Measurements from ENCODE around the gene OR10G8.
"Not testable (repeated sequence)": the region's sequence is repeated elsewhere in the genome, so short reads cannot be mapped to it uniquely, and the experiment has no call there.

OR10G8 gene, protein sequence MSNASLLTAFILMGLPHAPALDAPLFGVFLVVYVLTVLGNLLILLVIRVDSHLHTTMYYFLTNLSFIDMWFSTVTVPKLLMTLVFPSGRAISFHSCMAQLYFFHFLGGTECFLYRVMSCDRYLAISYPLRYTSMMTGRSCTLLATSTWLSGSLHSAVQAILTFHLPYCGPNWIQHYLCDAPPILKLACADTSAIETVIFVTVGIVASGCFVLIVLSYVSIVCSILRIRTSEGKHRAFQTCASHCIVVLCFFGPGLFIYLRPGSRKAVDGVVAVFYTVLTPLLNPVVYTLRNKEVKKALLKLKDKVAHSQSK

DNA sequence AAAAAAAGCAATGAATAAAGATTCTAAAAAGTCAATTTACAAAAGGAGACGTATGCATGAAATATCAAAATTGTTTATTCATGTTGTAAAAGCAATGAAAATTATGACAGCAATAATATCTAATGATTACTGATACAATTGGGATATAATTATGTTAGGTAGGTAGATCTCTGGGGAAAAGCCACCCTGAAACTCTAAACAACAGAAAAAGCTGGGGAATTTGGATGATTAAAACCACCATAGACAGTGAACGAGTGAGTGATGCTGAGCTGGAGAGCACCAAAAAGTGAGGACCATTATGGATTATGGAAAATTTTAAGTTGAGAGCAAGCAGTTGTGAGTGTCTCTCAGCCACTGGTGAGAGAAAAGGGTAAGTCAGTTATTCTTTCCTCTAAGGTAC lies at the start of gene OR10G8:
Gene OR10G8 (plus strand): TSS at position 301 of the 400 bp plus-strand sequence. CDS start 2,825 bp downstream, outside the sequence.
- no peak for DNase-seq (ENCODE audit: low read depth in 2 of 2)

DNA sequence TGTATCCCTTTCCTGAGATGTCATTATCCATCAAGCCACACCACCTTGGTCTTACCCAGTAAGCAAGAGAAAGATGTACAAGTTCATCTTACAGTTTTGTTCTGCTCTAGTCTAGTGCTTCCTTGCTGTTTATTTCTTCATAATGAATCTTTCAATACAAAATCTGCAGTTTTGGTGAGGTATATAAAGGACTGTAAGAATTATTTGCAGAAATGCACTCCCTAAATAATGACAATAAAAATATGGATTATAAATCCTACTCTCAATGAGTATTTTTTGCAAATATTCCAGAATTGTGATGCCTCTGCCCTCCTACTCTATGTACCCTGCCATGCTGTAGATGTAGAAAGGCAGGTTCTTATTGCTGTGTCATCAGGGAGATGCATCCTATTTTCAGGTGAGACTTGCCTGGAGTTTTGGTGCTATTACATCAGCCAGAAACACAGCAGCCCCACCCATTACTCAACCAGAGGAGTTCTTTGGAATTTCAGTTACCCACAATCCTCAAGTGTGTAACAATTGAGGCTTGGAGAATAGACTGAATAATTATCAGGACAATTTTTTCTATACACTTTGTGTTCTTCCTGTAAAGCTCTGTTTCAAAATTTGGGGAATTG lies 48.8 kb upstream of the OR10G8 start, which contains the start of gene OR10S1:
Gene OR10S1 (minus strand): TSS at position 51 of the 617 bp plus-strand sequence. CDS start 117 bp downstream, outside the sequence.
- DNase-seq (ENCODE audit: low read depth in 2 of 2) = no peak

DNA sequence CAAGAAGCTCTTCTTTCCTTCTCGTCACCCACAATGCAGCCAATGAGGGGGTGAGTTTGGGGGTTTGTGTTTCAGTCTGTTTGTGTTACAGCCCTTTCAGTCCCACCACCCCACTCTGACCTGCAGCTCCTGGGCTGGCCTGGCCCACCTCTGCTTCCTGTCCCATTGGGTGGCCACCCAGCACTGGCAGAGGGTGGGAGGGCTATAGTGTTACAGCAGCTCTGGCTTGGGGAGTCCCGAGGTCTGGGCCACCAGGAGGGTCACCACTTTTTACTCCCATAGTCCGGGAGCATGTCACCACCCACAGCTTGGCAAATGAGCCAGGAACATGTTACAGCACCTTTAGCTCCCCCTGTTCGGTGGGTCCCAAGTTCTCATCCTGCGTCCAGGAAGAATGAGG lies 47.3 kb upstream of the OR10G8 start:
- DNase-seq (ENCODE audit: low read depth in 2 of 2) = no peak

DNA sequence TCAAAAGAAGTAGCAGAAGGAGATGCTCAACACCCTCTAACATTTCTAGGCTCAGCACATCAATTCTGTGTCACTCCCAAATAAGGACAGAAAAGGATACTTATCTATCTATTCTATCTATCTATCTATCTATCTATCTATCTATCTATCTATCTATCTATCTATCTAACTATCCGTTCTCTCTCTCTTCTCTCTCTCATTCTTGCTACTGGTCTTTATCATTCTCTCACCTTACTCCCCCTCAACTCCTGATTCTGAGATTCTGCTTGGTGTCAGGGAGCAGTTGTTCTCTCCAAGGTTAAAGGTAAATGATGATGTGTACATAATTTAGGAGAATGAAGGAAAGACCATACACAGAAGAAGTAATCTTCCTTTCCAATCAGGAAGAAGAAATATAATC lies 31.5 kb upstream of the OR10G8 start, which contains the start of gene OR10G6:
Gene OR10G6 (minus strand): TSS at position 43 of the 400 bp plus-strand sequence. CDS start 0 bp downstream, at position 43.
- DNase-seq (ENCODE audit: low read depth in 2 of 2) = no peak

DNA sequence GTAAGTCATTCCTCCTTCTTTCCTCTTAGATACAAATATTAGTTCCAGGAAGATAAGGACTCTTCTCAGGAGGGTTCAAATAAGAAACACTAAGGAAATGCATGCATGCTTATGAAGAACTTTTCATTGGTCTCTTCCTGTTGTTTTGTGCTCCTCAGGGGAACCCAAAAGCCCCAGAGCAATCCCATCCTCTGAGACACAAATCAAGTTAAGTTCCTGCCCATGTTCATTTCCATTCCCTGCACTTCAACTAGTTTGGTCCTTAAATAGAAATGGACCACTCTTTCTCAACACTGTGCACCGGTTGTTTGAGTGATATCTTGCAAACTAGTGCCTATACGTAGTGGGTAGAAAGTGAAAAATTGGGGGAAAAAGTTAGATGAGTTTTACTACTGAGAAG lies 13.9 kb upstream of the OR10G8 start, which contains the start of gene OR10G4:
Gene OR10G4 (plus strand): TSS at position 301 of the 400 bp plus-strand sequence. CDS start 2,578 bp downstream, outside the sequence.
- DNase-seq (ENCODE audit: low read depth in 2 of 2) = no peak

DNA sequence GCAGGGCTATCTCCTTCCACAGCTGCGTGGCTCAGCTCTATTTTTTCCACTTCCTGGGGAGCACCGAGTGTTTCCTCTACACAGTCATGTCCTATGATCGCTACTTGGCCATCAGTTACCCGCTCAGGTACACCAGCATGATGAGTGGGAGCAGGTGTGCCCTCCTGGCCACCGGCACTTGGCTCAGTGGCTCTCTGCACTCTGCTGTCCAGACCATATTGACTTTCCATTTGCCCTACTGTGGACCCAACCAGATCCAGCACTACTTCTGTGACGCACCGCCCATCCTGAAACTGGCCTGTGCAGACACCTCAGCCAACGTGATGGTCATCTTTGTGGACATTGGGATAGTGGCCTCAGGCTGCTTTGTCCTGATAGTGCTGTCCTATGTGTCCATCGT lies 10.8 kb upstream of the OR10G8 start:
- DNase-seq (ENCODE audit: low read depth in 2 of 2) = not testable (repeated sequence)

DNA sequence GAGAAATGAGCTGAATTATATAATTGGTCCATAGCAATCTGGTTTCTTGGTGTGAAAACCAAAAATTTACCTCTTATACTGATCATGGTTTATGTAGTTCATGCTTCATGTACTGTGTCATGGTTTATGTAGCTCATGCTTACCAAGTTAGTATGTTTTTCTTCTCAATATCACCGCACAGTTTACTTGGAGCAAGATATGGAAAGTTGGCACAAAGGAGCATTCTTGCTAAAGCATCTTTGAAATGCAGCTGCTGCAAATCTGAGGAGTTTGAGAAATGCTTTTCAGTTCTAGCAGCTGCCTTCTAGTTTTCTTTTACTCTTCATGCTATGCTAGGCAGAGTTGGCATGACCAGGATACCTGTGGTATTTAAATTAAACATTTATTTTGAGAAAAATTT lies 10.1 kb downstream of the OR10G8 start:
- DNase-seq (ENCODE audit: low read depth in 2 of 2) = no peak

DNA sequence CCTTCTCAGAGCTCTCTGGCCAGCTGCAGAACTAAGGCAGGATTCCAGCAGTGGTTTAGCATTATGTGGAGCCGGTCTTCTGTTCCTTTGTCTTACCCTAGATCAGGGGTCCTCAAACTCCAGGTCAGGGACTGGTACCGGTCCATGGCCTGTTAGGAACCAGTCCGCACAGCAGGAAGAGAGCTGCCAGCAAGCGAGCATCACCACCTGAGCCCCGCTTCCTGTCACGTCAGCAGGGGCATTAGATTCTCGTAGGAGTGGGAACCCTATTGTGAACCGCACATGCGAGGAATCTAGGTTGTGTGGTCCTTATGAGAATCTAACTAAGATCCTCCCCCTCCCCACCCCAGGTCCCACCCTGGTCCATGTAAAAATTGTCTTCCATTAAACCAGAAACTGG lies 13.0 kb downstream of the OR10G8 start:
- no peak for DNase-seq (ENCODE audit: low read depth in 2 of 2)

DNA sequence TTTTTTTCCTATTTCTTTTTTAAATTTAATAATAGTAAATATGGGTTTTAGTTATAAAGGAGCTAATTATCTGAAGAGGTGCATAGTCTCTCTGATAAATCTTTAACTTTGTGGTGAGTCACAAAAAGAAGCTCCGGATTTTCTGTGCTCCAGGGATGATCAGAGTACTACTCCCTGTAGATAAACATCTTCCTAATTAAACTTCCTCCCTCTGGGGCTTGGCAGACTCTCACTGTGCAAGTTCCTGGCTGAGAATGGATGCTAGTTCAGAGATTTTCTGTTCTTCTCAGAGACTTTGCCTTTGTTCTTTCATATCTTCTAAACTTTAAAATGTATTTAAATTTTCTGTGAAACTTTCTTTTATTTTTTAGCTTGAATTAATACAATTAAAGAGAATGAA lies 14.7 kb downstream of the OR10G8 start, which contains the start of gene OR10G7:
Gene OR10G7 (minus strand): TSS at position 72 of the 400 bp plus-strand sequence. CDS start 2,324 bp downstream, outside the sequence.
- DNase-seq (ENCODE audit: low read depth in 2 of 2) = no peak

DNA sequence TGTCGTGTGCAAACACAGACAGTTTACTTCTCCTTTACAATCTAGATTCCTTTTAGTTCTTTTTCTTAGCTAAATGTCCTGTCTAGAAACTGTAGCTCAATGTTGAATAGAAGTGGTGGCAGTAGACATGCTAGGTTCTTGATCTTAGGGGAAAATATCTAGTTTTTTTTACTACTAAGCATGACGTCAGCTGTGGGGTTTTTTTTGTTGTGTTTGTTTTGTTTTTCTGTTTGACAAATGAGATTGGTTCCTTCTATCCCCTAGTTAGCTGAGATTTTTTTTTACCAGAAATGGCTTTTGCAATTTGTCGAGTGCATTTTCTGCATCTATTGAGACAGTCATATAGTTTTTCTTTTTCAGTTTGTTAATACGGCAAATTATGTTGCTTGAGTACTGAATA lies 16.8 kb downstream of the OR10G8 start:
- DNase-seq (ENCODE audit: low read depth in 2 of 2) = no peak

DNA sequence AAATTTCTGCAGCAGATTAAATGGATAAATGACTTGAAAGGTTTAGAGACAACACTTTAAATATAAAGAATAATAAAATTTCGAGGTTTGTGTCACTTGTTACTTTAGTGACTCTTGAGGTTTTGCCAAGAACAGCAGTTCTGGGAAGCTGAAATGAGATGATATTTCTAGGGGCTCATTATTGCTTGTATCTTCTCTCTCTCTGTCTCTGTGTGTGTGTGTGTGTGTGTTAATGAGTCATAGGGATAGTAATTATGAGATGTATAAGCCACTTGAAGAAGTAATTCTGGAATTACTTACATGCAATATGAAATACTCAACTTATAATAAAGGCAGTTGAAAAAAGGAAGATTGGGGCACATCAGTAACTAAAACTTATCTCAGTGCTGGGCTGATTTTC lies 24.1 kb downstream of the OR10G8 start:
- no peak for DNase-seq (ENCODE audit: low read depth in 2 of 2)

DNA sequence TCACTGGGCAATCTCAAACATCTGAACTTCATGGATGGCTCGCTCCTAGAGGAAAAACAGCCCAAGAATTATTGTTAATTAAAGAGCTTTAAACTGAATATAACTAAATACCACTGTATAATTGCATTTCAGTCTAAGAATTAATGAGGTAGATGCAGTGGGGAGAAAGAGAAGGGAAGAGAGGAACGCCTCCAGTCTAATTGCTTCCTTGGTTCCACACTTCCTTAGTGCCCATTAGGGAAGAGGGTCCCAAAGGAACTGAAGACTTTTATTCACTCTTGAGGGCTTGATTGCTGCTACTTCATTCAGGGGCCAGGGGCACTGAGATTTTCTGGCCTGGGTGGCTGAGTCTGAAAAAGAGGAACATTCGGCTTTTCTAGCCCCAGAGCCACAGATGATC lies 26.4 kb downstream of the OR10G8 start:
- DNase-seq (ENCODE audit: low read depth in 2 of 2) = no peak

DNA sequence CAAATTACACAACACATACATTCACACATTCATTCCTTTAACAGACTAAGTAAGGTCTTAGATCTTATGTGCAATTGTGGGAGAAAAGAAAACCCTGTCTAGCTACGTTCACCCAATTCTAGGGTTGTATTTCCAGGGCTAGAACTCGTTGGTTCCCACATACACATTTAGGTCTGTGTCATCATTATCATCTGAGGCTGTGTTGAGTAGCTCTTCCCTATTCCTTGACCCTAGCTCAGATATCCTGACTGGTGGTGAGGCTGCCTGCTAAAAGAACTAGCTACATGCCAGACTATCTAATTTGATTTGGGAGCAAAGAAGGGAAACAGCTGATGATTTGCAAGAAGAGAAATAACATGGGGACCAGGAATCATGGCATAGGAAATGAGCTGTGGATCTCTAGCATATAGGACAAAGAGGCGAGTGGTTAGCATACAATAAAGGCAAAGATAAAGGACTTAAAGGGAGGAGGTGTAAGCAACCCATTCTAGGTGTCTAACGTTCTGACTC lies 42.1 kb downstream of the OR10G8 start:
- no peak for DNase-seq (ENCODE audit: low read depth in 2 of 2)

DNA sequence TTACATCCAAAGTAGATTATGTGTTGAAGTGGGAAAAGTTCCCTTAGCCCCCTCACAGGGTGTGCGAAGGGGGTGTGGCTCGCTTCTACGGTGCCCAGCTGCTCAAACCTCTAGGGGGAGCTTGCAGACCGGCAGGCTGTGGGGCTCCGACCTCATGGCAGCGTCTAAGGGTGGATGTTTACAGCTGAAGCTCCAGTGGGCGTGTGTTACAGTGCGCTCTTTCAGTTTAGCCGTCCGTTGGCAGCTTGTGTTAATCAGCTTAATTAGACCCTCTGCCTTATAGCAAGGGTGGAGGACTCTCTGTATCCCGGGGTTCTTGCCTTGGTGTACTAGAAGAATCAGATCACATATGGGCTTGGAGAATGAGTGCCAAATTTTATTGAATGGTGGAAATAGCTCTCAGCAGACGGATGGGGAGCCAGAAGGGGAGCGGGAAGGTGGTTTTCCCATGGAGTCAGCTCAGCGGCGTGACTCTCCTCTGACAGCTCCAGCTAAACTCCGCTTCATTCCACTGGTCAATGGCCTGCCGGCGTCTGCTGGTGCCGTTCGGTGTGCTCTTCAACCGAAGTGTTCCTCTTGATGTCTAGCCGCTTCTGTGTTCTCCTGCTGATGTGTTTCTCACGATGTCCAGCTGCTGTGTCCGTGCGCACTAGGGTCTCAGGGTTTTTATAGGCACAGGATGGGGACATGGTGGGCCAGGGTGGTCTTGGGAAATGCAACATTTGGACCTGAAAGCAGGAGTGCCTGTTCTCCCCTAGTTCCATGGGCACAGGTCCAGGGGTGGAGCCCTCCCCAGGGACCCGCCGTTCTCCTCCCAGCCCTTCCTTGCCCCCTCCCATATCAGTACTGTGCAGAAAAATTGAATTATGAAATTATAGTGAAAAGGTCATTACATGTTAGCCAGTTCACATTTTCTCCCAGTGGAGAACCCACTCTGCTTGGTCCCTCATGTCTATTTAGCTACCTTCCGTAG lies 43.1 kb downstream of the OR10G8 start:
- peak; percentile 16 to 18 for DNase-seq (ENCODE audit: low read depth in 2 of 2)

DNA sequence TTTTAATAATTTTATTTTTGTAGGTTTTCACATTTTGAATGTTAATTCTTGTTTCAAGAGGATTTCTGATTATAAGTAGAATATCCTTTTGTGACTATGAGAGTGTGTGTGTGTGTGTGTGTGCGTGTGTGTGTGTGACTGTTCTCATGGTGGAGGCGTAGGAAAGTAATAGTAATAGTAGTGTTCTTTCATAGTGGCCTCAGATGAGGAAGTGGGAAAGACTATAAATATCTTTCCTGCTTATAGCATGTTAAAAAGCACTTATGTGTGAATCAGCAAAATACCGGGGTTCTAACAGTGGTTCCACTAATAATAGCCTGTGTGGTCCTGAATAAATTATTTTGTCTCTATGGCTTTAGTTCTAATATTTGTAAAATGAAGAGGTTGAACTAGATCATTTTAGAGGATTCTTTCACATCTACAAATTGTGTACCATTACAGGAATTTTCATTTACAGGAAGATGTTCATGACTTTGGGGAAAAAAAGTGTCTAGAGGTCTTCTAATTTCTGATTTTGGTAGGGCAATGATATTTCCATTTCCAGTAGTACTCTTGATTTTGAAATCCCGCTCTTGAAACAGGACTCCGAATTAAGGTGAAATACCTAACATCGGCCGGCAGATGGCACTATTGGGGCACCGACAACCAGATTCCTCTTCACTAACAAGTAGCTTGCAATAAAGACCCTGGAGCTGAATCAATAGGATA lies 44.5 kb downstream of the OR10G8 start:
- peak; percentile 33 to 46 for DNase-seq (ENCODE audit: low read depth in 2 of 2)

DNA sequence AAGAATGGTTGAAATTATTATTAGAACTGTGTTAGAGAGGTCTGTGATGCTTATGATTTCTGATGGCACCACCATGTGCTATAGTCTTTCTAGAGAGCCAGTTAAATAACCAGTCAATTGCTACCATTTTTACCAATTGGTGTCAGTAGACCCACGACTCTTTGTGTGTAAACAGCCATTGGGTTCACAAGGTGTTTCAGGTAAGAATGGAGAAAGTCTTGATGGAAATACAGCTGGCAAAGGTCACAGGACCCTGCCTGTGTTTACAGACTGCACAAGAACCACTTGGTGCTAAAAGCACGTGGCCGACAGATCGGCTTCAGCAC lies 45.0 kb downstream of the OR10G8 start:
- no peak for DNase-seq (ENCODE audit: low read depth in 2 of 2)

DNA sequence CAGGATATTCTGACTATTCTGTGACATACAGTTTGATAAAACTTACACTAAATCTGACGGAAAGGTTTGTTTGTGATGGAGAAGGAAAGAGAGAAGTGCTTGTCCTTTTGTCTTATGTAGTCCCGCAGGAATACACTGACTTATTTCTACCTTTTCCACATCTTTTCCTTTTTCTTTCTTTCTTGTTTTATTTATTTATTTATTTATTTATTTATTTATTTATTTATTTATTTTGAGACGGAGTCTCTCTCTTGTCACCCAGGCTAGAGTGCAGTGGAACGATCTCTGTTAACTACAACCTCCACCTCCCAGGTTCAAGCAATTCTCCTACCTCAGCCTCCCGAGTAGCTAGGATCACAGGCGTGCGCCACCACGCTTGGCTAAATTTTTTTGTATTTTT lies 45.5 kb downstream of the OR10G8 start:
- no peak for DNase-seq (ENCODE audit: low read depth in 2 of 2)

DNA sequence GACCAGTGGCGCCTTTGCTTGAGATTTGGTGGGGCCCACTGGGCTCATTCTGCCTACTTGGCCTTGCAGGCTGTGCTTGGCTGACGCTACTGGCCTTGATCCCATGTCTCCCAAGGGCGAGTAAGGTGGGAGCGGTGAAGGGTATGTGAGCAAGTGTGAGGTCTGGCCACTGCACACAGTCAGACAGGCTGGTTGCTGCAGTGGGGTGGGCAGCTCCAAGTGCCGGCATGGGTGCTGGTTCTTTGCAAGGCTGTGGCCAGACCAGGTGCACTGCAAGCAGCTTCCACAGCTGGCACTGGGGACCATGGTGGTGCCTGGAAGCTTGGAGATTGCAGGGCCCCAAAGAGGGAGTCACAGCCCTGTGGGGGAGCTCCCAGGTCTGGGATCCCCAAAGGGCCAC lies 48.0 kb downstream of the OR10G8 start:
- DNase-seq (ENCODE audit: low read depth in 2 of 2) = no peak

DNA sequence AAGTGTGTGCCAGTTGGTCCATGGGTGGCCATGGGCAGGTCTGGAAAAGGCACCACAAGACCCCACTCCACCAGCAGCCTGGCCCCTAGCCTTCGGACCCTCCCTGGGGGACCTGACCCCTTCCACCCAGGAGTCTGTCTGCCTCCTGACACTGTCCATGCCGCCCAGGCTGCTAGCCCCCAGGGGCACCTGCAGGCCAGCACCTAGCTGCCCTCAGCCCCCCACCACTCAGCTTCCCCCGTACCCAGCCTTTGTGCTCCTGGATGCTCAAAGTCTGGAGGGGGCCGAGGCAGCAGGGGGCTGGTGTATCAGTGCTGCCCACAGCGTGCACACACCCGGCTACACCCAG lies 48.9 kb downstream of the OR10G8 start:
- DNase-seq (ENCODE audit: low read depth in 2 of 2) = no peak

DNA sequence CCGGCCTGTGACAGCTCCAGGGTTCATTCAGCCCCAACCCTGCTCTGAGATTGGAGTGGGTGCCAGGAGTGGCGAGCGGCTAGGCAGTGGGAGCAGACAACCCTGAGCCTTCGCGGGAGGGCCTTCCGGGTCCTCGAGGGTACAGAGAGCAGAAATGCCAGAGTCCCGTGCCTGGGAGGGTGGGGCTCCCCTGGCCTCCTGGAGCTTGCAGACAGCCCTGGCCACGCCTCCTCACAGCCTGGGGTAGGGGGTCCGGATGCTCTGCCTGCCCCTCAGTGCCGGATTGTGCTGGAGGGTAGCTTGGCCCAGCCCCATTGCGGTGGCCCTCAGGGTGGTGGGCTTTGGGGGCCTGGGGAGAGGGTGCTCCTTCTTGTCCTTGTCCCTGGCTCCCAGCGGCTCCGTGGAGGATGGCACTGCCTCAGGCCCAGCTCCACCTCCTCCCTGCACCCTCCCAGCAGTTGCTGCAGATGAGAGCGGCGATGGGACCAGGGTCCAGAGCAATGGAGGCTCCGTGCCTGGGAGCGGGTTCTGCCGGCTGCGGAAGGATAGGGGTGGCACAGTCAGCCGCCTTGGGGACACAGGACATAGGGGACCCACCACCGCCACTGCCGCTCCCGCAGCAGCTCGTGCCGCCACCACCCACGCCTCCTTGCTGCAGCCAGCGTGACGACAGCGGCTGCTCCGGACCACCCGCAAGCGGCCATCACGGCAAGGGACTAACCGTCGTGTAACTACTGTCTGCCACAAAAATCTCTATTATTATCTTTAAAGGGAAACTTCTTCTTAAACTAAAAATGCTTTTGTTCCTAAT lies 49.4 kb downstream of the OR10G8 start:
- no peak for DNase-seq (ENCODE audit: low read depth in 2 of 2)
